Fibroblast of lung (primary cell): ENCODE results near the gene STPG3.

Experiments
- EZH2 ChIP-seq: IDR thresholded peaks from 2 replicates; pipeline ENCODE4 v1.5.1; 2012; ENCODE audit warnings: low read length, control low read depth, mild to moderate bottlenecking; ENCODE audit errors: missing control alignments
- TF ChIP-seq, protein P1 (sequence below), 2 donors: IDR thresholded peaks in 1 of 2; conservative IDR thresholded peaks in 1 of 2; 1 replicate in 1 of 2; 2 replicates in 1 of 2; pipeline ENCODE4 v1.5.1; 2011 to 2012; ENCODE audit warnings: low read length in 2 of 2, control low read depth in 1 of 2, inconsistent platforms in 1 of 2, low read depth in 1 of 2, mild to moderate bottlenecking in 1 of 2

DNA sequence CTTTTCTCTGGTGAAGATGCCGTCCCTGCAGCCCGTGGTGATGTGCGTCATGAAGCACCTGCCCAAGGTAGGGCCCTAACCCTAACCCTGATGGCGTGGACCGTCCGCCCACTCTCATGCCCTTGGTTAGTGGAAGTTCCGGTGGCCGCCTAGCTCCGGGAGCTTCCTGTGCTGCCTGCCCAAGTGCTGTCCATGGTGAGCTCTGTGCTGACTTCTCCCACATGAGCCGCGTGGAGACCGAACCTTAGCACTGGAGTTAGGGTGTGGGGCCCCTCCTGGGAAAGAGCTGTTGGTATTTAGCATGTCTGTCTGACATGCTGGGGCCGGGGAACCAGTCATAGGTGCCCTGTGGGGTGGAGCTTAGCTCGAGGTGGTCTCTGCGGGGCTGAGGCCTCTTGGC, 5.3 kb downstream of the STPG3 start:
- TF ChIP-seq, protein P1, sequence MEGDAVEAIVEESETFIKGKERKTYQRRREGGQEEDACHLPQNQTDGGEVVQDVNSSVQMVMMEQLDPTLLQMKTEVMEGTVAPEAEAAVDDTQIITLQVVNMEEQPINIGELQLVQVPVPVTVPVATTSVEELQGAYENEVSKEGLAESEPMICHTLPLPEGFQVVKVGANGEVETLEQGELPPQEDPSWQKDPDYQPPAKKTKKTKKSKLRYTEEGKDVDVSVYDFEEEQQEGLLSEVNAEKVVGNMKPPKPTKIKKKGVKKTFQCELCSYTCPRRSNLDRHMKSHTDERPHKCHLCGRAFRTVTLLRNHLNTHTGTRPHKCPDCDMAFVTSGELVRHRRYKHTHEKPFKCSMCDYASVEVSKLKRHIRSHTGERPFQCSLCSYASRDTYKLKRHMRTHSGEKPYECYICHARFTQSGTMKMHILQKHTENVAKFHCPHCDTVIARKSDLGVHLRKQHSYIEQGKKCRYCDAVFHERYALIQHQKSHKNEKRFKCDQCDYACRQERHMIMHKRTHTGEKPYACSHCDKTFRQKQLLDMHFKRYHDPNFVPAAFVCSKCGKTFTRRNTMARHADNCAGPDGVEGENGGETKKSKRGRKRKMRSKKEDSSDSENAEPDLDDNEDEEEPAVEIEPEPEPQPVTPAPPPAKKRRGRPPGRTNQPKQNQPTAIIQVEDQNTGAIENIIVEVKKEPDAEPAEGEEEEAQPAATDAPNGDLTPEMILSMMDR (conservative IDR thresholded peaks at IDR 0.05 in 1 of 2, IDR thresholded peaks at IDR 0.05 in 1 of 2; ENCODE audit: low read depth in 1 of 2, low read length in 2 of 2) = no peak
- no peak for TF ChIP-seq EZH2
